NCI-H1105 (cell line): Measurements from ENCODE around the gene POU5F1.
A peak's percentile ranks its signal among the peaks of the same experiment; 100 is the strongest.
"Not testable (repeated sequence)": the region's sequence is repeated elsewhere in the genome, so short reads cannot be mapped to it uniquely, and the experiment has no call there.

Experiments used
- DNase-seq: peaks from one replicate; lab custom pipeline; 2025; lab: John Stamatoyannopoulos, UW

POU5F1 gene

GRCh38 chr6:31170600-31170881 is at the start of gene POU5F1:
TSS of gene POU5F1 (minus strand) at chr6:31170682. CDS start at chr6:31170620, 62 bp downstream.
- DNase-seq, result no peak

DNA sequence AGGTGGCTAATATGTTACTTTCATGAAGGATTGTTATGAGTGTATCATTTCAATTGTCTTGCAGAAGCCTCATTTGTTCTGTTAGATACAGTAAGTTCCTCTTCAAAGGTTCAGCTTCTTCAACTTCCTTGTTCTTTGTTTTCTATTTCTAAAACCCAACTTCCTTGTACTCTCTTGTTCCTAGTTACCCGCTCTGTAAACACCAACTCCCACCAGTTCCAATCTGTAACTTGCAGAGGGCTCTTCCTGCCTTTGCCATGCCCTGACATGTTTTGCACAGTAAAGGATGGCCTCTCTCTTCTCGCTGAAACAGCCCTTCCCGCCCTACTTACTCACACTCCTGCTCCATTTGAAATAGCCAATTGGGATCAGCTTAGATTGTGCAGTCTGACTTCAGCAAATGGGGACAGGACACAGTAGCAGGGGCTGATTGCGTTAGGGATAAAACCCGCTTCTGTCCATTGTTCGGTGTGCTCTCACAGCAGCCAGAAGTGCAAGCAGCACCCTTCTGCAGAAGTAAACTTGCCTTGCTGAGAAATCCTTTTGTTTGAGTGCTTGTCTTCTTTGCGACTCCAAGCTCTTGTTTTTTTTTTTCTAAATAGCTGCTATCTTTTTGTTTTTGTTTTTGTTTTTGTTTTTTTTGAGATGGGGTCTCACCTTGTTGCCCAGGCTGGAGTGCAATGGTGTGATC is 45.9 kb upstream of the POU5F1 start:
- DNase-seq, result no peak

GRCh38 chr6:31215216-31215615 is 44.7 kb upstream of the POU5F1 start:
- not testable (repeated sequence) for DNase-seq

- DNase-seq, result no peak
Measured at GRCh38 chr6:31214516-31214915, 44.0 kb upstream of the POU5F1 start.

DNA sequence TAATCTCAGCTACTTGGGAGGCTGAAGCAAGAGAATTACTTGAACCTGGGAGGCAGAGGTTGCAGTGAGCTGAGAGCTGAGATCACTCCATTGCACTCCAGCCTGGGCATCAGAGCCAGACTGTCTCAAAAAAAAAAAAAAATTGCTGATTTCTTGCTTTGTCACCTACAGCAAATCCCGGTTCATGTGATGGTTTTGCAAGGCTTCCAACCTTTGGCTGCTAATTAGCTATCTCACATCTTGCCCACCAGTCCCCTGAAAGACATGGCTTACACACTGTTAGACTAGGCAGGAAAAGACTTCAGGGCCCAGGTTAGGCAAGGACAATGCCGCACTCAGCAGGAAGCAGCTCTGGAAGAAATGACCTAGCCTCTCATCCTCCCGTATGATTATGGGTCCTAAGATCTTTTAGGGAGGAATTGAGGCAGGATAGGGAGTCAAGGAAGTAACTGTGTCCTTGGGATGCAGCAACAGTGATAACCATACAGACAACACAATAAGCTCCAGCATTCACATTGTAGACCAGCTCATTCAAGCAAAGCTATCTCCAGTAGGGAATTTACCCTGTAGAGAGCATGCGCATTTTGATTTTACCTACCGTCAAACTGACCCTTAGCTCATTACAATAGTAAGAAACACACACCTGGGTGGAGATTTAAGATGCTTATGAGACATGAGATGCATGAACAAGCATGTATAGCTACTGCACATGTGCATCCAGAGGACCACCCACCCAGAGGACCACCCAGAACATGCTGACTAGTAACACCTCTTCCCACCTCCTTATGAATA is 40.5 kb upstream of the POU5F1 start:
- no peak for DNase-seq

DNA sequence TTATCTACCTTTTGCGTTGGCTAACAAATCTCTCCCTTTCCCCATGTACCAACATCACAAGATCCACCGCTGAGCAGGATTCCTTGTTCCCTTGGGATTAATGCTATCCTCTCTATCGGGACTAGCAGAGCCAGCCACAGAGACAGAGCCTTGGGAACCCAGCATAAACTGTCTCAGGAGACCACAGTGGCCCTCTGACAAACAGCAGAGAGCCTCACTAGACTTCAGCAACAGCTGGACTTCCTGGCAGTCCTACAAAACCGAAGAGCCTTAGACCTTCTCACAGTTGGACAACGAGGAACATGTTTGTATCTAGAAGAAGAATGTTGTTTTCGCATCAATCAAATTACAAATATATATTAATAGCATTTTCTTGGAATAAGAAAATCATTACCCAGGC is 39.6 kb upstream of the POU5F1 start:
- DNase-seq, result no peak

DNA sequence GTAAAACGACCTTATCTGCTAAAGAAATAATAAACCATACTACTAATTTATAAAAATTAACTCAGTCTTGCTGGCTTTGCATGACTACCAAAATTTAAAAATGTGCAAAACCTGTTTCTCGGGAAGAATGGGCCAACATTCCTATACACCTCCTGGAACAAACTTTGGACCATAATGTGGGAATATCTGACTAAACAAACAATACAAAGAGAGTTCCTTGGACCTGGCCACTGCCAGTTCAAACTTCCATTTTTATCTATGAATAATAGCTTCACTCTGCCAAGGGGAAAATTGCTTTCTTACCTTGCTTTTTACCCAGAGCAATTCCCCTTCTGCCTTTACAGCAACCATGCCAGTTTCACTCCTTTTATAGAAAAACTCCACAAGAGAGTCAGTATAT is 38.7 kb upstream of the POU5F1 start:
- DNase-seq, result no peak

DNA sequence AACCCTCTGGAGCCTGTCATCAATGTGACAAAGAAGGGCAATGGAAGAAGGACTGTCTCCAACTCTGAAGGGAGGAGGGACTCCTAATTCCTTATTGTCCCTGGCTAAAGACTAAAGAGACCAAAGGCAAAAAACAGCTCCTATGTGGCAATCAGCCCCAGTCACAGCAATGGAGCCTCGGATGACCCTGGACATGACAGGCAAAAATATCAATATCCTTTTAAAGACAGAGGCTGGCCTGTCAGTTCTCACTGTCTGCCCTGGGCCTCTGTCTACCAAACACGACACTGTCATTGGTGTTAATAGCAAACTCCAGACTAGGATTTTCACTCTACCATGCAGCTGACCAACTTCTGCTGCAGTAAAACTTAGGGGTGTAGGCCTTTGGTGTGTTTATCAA is 38.0 kb upstream of the POU5F1 start:
- no peak for DNase-seq

- no peak for DNase-seq
Measured at GRCh38 chr6:31205638-31206037, 35.2 kb upstream of the POU5F1 start.

DNA sequence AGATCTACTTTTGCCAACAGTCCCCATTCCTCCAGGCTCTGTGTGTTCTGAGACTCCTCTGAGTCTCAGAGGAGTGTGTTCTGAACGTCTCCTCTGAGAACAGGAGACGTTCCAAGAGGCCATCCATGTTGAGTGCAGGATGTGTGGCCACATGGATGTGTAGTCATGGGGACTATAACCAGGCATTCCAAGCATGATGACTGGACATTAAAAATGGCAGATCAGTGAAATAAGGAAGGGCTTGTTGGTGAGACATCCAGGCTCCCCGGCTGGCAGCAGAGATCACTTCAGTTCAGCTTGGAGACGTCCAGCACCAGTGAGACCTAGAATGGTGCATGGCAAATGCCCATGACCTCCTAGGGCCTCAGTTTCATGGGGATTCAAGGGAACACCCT is 34.3 kb upstream of the POU5F1 start:
- no peak for DNase-seq

GRCh38 chr6:31203345-31203979 is 33.0 kb upstream of the POU5F1 start:
- DNase-seq, result no peak

DNA sequence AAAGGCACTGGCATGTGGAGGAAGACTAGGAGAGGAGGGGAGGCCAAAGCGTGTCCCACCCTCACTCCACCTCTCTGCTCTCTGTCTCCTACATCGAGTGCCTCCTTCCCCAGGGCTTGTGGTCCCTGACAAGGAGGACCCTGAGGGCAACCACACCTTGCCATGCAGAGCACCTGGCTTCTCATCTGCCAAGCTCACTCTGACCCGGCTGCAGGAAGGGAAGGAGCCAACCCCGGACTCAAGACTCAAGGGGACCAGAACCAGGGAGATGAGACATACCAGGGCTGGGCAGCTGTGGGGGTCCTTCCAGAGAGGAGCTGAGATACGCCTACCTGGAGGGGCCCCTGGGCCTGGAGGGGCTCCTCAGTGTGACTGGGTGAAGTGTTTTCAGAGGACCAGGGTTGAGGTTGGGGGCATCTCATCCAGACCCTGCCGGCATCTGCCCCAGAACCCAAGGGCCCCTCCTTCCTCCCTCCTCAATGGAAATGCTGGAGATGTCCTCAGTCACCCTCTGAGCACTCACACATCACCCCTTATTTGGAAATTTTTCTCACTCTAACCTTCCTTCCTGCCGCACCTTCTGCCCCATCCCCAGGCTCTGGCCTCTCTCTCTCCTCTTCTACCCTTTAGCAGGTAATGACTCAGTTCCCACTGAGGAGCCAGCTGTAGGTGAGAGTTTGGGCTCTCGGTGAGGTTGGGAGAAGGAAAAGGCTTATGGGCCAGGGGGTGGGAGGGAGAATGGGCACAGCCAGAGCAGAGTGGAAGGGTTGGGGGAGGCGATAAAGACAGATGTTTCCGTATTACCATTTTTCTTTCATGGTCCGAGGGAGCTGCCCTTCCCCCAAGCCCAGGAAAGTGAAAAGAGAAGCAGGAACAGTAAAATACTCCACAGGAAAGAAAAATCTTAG is 32.0 kb upstream of the POU5F1 start:
- DNase-seq, result no peak

DNA sequence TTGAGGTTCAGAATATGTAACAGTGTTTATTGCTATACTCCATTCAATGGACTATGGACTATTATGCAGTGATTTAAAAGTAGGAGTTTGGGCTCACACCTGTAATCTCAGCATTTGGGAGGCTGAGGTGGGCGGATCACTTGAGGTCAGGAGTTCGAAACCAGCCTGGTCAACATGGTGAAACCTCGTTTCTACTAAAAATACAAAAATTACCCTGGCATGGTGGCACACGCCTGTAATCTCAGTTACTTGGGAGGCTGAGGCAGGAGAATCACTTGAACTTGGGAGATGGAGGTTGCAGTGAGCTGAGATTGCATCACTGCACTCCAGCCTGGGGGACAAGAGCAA is 28.6 kb upstream of the POU5F1 start:
- DNase-seq, result not testable (repeated sequence)

DNA sequence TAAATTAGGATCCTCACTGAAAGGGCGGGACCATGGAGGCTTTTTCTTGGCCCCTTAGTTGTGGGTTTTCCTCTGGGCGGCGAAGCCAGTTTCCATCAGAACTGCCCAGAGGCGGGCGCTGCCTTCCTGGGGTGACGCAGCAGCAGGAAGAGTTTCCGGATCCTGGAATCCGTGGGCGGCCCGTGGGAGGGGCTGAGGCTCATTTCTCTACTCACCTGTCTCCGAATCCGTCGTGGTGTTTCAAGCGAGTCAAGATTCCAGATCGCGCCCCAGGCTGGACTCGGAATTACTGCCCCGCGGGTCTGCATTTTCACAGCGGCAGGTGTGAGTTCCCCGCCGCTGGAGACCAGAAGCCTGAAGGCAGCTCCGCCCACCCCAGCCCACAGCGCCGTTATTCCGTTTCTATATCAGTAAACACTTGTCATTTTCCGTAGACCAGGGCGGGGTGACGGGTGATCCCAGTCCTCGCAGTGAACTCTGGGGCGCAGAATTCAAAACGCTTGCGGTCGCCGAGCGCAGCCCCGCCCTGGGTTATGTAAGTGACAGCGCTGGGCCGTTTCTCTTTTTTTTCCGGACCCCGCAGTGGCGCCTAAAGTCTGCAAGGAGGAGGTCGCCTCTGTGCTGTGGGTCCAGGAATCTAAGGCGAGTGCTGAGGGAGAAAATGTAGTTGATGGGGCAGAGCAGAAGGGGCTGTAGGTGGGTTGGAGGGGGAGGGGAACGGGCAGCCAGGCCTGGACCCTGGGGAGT is 27.2 kb upstream of the POU5F1 start:
- DNase-seq, result peak; percentile 59

- DNase-seq, result not testable (repeated sequence)
Measured at GRCh38 chr6:31196251-31197022, 26.0 kb upstream of the POU5F1 start.

DNA sequence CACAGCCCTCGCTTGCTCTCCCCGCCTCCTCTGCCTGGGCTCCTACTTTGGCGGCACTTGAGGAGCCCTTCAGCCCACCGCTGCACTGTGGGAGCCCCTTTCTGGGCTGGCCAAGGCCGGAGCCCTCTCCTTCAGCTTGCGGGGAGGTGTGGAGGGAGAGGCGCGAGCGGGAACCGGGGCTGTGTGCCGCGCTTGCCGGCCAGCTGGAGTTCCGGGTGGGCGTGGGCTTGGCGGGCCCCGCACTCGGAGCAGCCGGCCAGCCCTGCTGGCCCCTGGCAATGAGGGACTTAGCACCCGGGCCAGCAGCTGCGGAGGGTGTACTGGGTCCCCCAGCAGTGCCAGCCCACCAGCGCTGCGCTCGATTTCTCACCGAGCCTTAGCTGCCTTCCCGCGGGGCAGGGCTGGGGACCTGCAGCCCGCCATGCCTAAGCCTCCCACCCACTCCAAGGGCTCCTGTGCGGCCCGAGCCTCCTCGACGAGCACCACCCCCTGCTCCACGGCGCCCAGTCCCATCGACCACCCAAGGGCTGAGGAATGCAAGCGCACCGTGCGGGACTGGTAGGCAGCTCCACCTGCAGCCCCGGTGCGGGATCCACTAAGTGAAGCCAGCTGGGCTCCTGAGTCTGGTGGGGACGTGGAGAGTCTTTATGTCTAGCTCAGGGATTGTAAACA is 25.0 kb upstream of the POU5F1 start:
- DNase-seq, result not testable (repeated sequence)

- no peak for DNase-seq
Measured at GRCh38 chr6:31194061-31194834, 23.8 kb upstream of the POU5F1 start.

DNA sequence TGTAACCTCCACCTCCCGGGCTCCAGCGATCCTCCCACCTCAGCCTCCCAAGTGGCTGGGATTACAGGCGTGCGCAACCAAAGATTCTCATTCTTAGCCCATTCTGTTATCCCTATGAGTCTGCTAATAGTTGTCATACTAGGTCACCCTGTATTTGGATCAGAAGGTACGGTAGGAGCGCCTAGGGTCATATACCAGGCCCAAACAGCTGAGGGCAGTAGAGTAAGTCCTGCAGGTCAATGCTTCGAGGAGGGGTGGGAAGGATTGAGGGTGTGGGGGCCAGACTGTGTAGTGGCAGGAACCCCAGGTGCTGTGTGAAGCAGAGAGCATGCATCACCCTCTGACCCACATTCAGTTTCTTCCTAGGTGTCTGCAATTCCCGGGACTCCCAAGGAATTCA is 22.7 kb upstream of the POU5F1 start:
- DNase-seq, result no peak

DNA sequence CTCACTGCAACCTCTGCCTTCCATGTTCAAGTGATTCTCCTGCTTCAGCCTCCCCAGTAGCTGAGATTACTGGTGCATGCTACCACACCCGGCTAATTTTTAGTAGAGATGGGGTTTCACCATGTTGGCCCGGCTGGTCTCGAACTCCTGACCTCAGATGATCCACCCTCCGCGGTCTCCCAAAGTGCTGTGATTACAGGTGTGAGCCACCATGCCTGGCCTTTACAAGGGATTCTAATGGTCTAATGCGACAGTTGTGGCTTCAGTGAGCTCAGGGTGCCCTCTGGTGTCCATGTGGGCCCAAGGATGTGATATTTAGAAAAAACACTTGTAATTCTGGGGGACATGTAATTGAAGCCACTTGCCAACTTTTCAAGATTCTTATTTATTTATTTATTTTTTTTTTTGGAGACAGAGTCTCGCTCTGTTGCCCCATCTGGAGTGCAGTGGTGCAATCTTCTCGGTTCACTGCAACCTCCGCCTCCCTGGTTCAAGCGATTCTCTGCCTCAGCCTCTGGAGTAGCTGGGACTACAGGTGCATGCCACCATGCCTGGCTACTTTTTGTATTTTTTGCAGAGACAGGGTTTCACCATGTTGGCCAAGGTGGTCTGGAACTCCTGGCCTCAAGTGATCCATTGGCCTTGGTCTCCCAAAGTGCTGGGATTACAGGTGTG is 22.1 kb upstream of the POU5F1 start:
- DNase-seq, result peak; percentile 34
